ENCODE measurements around the gene FAAP20. TPM values are rescaled to one million over a fixed set of nuclear protein-coding genes. Genes with fewer than 3 reads are reported as not detected.

The FAAP20 gene
- total RNA-seq, 1 donor from 2014 or later = 55.3 TPM

DNA sequence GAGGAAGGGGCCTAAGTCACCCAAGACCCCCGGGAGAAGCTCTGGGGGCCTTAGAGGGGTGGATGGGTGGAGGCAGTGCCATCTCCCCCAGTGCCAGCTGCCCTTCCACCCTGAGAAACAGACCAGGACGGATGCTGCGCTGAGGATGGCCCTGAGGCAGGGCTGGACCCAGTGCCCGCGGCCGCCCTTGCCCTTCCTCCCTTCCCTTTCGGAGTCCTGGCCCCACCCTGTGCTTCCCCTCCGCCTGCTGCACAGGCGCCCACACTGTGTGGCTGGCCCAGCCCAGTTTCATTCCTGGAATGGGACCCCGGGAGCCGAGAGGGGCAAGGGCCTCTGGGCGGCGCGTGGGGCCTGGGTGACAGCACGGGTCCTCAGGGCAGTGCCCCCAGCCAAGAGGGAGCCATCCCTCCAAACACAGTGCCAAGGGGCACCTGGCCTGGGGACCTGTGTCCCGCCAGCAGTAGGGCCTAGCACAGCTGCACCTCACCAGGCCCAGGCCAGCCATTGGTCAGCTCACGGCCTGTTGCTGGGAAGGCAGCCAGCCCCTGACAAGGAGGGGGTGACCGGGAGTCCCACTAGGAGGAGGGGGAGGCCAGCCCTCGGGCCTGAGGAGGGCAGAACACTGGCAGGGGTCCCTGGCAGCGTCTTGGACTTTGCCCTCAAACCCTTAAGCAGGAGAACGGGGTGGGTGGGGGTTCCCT, 20.1 kb upstream of the FAAP20 start:
- Histone ChIP-seq H3K36me3 (no peaks in the 10 kb centered on the region), H3K27me3 (no peaks in the 10 kb centered on the region), H3K9me3 (no peaks in the 10 kb centered on the region), H3K4me1 (peaks cover 33% of the 10 kb centered on the region), H3K4me3 (no peak overlapping the region), H3K27ac (peak overlapping the region; percentile 96)
- intact Hi-C loops (cut with DNase I) = no loop called here
- ATAC-seq = peak; percentile 37
- TF ChIP-seq, protein P1, sequence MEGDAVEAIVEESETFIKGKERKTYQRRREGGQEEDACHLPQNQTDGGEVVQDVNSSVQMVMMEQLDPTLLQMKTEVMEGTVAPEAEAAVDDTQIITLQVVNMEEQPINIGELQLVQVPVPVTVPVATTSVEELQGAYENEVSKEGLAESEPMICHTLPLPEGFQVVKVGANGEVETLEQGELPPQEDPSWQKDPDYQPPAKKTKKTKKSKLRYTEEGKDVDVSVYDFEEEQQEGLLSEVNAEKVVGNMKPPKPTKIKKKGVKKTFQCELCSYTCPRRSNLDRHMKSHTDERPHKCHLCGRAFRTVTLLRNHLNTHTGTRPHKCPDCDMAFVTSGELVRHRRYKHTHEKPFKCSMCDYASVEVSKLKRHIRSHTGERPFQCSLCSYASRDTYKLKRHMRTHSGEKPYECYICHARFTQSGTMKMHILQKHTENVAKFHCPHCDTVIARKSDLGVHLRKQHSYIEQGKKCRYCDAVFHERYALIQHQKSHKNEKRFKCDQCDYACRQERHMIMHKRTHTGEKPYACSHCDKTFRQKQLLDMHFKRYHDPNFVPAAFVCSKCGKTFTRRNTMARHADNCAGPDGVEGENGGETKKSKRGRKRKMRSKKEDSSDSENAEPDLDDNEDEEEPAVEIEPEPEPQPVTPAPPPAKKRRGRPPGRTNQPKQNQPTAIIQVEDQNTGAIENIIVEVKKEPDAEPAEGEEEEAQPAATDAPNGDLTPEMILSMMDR (IDR thresholded peaks at IDR 0.05) = no peak
- peak; percentile 78 for DNase-seq

DNA sequence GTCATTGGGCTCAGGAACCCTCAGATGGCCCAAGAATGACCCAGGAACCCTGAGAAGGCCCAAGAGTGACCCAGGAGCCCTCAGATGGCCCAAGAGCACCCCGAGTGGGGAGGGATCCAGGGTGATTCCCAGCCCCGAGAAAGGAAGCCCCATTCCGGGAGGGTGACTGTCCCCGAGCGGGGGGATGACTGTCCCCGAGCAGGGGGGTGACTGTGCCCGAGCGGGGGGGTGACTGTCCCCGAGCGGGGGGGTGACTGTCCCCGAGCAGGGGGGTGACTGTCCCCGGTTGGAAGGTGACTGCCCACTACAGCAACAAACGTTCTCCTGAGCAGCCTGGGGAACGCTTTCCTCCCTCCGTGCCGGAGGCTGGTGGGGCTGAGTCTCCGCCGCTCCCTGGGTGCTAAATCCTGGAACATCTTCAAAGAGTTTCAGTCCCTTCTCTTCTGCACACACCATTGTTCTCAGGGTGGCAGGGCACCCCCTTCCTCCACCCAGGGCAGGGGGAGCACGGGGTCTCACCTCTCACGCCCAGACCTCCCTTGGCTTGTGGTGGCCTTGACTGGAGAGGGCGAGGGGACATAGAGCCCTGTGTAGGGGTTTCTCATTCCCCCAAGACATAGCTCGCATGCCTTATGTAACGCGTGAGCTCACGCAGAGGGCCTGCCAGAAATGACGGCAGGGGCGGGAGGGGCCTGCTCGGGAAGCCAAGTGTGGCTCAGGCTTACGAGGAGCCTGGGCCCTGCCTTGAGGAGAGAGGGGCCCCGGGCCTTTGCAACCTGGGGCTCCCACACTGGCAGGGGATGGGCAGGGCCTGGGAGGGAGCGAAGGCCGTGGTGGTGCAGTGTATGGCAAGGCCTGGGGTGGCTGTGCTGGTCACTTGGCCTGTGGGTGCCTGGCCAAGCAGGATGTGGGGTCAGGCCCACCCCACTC, 19.3 kb upstream of the FAAP20 start:
- H3K4me1 ChIP-seq = peaks cover 40% of the 10 kb centered on the region
- H3K27ac ChIP-seq = peak overlapping the region; percentile 96
- no peaks in the 10 kb centered on the region for H3K36me3 ChIP-seq
- ATAC-seq (peak; percentile 53), DNase-seq (peak; percentile 88)
- H3K4me3 ChIP-seq = peak overlapping the region; percentile 30
- intact Hi-C loops (cut with DNase I) = no loop called here
- no peaks in the 10 kb centered on the region for H3K9me3 ChIP-seq
- TF ChIP-seq, protein P1 (IDR thresholded peaks at IDR 0.05) = no peak
- H3K27me3 ChIP-seq = no peaks in the 10 kb centered on the region

DNA sequence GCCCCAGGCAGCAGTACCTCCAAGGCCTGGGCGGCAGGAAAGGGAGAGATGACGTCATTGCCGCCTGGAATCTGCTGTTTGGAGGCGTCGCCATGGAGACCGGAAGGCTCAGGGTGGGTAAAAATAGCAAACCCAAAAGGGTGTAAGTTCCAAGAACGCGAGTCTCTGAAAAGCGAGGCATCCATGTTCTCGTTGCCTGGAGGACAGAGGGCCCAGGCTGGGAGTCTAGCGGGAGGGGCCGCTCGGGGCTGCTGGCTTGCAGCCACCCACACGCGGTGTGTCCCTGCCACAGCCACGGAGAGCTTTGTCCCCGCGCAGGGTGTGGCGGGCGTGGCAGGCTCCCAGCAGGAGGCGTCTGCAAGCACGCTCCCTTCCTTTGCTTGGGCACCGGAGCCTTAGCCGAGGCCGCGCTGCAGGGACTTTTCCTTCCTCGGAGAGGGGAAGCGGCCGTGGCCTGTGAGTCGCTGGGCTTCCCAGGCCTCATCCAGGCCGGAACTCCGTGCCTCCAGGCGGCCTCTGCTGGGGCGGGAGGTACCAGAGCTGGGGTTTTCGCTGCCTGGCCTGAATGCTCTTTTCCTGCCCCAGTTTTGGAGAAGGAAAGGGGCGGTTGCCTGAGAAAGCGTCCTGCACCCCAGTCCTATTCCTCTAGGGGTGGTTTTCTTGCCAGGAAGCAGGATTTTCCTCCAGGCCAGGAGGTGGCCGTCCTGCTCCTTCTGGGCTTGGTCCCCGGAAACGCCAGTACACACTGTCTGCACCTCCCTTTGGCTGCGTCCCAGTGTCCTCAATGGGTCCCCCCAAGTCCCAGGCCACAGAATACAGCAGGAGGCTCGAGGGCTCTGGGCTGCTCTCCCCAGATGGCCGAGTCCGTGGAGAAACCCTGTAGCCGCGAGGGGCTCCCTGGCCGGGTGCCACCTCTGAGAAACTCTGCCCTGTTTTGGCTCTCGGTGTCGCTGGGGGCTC, 18.2 kb upstream of the FAAP20 start:
- Histone ChIP-seq H3K4me3 (peak overlapping the region; percentile 30), H3K9me3 (no peaks in the 10 kb centered on the region), H3K27me3 (no peaks in the 10 kb centered on the region), H3K4me1 (peaks cover 51% of the 10 kb centered on the region), H3K27ac (peak overlapping the region; percentile 96), H3K36me3 (no peaks in the 10 kb centered on the region)
- intact Hi-C loops (cut with DNase I) = no loop called here
- ATAC-seq (peak; percentile 71), DNase-seq (peak; percentile 93)
- TF ChIP-seq, protein P1 (IDR thresholded peaks at IDR 0.05) = peak; percentile 32

DNA sequence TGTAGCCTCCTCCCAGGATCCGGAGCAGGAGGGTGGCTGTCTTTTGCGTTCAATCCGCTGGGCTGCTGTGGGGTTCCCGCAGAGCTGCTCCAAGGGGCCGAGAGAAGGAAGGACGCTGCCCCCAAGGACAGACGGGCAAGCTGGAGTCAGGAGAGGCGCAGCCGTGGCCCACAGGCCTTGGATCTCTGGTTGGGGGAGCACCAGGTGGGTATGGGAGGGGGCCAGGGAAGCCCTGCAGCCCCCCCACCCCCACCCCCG, 17.6 kb upstream of the FAAP20 start:
- ATAC-seq = no peak
- Histone ChIP-seq H3K27ac (peak overlapping the region; percentile 96), H3K36me3 (no peaks in the 10 kb centered on the region), H3K4me1 (peaks cover 57% of the 10 kb centered on the region), H3K4me3 (peak overlapping the region; percentile 30), H3K9me3 (no peaks in the 10 kb centered on the region), H3K27me3 (no peaks in the 10 kb centered on the region)
- intact Hi-C loops (cut with DNase I) = no loop called here
- DNase-seq = no peak
- TF ChIP-seq, protein P1 (IDR thresholded peaks at IDR 0.05) = no peak

DNA sequence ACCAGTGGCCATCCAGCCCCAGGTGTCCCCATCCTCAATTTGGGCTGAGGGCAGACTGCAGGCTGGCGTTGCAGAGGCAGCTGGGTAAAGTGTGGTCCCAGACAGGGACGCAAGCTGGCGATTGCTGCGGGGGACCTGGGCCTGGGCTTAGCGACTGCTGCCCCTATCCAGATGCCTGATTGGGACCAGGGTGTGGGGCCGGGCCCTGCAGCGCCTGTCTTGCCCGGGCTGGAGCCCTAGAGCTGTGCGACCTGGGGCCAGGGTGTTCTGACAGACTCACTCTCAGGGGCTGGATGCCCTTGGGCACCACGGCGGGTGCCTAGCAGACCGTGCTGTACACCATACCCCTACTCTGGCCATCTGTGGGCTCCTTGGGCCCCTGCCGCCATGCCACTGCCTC, 16.2 kb upstream of the FAAP20 start:
- intact Hi-C loops (cut with DNase I) = no loop called here
- H3K27ac ChIP-seq = no peak overlapping the region
- peak; percentile 59 for DNase-seq

More for the DNA sequence above, 16.2 kb upstream of the FAAP20 start:
- Histone ChIP-seq H3K9me3 (no peaks in the 10 kb centered on the region), H3K4me1 (peaks cover 70% of the 10 kb centered on the region), H3K36me3 (no peaks in the 10 kb centered on the region), H3K27me3 (no peaks in the 10 kb centered on the region), H3K4me3 (no peak overlapping the region)
- TF ChIP-seq, protein P1 (IDR thresholded peaks at IDR 0.05) = no peak
- no peak for ATAC-seq
